Erythroblast (primary cell): ENCODE results near the gene ACP1.

Experiments
- DNase-seq, 2 experiments: peaks; one replicate each; lab custom pipeline; 2025; lab: John Stamatoyannopoulos, UW
- GATA1 ChIP-seq: IDR thresholded peaks from 2 replicates; pipeline ENCODE4 v1.6.1; 2011; ENCODE audit warnings: low read depth, mild to moderate bottlenecking, control low read depth, low read length, moderate library complexity
- POLR2A ChIP-seq: IDR thresholded peaks from 2 replicates; pipeline ENCODE4 v1.6.1; 2011; ENCODE audit warnings: mild to moderate bottlenecking, low read length

The ACP1 gene

GRCh38 chr2:264493-265468 lies at the start of gene ACP1:
Gene ACP1 (plus strand): TSS chr2:264947. CDS start chr2:264965, 18 bp downstream.
- DNase-seq = peak; percentile 96 to 98
- TF ChIP-seq POLR2A (peak; percentile 95), GATA1 (no peak)

DNA sequence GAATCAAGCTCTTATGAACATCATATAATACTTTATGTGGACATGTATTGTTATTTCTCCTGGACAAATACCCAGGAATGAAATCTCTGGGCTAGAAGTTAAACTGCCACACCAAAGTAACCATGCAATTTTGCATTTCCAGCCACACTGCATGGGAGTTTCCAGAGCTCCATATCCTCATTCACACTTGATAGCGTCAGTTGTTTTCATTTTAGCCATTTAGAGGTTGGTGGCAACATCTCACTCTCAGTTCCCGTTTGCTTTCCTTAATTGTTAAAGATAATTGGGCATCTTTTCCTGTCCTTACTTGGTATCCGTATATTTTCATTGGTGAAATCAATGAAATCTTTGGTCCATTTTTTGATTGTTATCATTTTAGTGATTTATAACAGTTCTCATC lies 48.7 kb upstream of the ACP1 start:
- no peak for DNase-seq
- no peak for TF ChIP-seq POLR2A
- no peak for TF ChIP-seq GATA1

GRCh38 chr2:223451-223850 lies 41.3 kb upstream of the ACP1 start:
- no peak for TF ChIP-seq POLR2A
- TF ChIP-seq GATA1 = no peak
- no peak for DNase-seq

GRCh38 chr2:223971-224760 lies 40.6 kb upstream of the ACP1 start:
- TF ChIP-seq GATA1 = no peak
- no peak for TF ChIP-seq POLR2A
- DNase-seq = peak; percentile 37 to 65

DNA sequence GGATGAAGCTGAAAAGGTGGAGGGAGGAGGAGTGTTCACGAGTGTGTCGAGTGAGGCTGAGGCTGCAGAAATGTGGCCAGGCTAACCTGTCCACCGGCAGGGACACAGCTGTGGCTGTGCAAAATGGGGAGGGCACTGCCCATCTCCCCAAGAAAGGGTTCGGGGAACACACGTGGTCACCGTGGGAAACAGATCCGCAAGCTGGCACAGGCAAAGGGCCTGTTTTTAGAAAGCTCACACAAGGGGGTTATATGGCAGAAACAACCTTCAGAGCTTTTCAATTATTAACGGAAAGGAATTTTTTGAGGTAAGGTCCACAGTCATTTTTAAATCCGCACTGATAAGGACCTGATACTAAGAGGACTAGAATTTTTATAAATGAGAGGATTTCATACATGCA lies 36.6 kb upstream of the ACP1 start:
- no peak for DNase-seq
- TF ChIP-seq GATA1 (no peak), POLR2A (no peak)

DNA sequence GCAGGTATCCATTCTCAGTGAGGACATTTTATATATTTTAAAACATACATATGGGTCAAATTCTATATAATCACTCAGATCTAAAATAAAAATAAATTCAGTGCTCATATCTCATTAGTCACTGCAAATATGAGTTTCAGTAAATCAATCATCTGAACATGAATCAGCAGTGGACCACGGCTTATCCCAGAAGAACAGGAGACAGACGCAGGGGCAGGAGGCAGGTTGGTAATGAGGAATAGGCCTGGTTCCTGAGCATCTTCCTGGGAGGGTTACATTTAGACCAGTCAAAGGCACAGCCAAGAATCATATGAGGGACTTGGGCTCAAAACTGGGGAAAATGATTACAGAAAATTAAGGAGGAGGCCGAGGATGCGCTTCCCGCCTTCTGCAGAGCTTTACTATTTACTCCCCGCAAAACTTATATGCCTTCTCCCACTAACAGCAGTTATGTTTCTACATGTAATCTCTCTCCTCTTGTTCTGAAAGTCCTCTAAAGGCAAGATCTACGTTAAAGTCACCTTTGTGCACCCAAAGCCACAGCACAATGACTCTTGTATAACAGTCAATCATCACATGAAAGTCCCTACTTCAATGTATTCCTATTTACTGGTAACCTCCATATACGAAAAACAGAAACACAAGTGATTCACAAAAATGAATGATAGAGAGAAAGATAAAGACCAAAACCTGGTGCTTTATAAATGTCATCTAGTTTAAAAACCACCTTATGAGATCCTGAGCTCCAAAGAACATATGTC lies 36.0 kb upstream of the ACP1 start:
- no peak for DNase-seq
- TF ChIP-seq GATA1 (no peak), POLR2A (no peak)

DNA sequence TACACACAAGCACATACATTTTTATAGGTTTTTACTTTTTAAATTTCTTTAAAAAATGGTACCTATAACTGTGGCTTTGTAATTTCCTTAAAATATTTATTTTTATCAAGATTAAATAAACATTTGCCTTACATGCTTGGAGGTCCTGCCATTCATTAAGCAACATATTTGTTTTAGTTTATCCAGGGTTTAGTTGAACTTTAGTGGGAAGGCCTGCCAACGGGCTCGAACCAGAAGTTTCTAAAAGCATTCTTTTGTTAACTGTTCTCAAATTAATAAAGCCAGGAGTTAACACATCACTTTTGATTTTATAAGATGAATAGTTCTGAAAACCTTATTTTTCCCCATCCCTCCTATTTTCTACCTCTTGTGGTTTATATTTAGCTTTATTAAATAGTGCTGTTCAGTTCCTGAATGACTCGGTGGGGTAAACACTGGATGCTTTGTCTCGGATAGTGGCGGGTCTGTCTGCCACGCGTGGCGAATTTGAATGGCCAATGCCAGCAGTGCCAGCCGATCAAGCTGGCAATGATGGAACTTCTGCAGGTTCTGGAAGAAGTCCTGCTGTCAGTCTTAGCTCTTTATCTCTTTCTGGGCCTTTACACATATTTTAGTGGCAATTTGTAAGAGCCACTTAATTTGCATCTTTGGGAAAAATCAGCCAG lies 33.1 kb upstream of the ACP1 start:
- TF ChIP-seq GATA1 (no peak), POLR2A (no peak)
- no peak for DNase-seq

GRCh38 chr2:233030-233429 lies 31.7 kb upstream of the ACP1 start:
- no peak for DNase-seq
- TF ChIP-seq POLR2A (no peak), GATA1 (no peak)

DNA sequence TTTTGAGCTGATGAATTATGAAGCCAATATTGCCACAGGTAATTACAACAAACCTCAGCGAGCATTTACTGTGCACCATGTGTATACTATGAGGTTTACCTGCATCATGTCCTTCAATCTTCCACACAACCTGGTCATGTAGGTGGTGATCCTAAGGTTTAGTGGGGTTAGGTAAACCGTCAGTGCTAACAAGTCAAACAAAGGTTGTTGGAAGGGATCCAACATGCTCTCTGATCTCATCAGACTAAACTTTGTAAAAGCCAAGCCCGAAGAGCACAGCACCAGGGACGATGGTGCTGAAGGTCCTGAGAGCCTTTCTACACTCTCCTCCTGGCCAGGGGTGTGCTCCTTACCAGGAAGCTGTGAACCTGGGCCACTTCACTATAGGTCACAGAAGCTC lies 30.3 kb upstream of the ACP1 start:
- TF ChIP-seq POLR2A = no peak
- TF ChIP-seq GATA1 = no peak
- no peak for DNase-seq

DNA sequence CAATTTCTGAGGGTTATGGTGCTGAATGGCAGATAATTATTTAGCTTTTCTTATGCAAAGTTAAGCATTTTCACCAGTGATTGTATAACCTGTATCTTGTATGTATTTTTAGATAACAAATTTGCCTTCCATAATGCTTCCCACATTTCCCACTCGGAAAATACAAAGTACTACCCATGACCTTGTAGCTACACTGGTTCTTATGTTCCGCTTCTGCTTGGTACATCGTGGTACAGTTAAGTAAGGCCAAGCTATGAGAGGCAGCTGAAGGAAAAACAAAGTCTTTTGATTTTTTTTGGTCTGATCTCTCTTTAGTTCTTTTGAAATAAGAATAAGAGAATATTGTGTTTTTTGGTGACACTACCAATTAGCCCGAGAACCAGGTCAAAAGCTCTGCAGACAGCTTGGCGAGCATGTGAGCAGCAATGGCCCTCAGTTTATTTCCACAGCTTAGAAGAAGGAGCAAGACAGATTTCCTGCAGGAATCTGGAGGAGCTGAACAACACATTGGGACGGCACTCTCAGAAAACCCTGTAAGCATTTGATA lies 27.7 kb upstream of the ACP1 start:
- no peak for TF ChIP-seq GATA1
- no peak for TF ChIP-seq POLR2A
- DNase-seq = no peak

DNA sequence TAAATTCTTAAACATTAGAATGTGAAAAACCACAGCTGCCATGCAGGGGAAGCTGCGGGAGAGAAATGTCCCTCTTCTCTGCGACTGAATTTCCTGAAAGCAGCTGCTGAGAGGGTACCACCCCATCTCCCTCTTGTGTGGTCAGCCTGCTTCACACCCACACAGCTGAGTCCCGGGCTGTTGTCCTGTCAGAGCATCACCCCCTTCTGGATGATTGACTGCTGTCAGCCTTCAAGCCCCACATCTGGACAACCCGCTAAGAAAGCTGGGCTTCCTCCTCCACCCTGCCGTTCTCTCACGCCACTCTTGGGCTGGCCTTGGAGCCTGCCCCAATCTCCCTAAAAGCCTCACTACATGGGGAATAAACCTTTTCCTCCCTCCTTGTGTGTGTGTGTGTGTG lies 26.9 kb upstream of the ACP1 start:
- DNase-seq = no peak
- TF ChIP-seq GATA1 = no peak
- no peak for TF ChIP-seq POLR2A

DNA sequence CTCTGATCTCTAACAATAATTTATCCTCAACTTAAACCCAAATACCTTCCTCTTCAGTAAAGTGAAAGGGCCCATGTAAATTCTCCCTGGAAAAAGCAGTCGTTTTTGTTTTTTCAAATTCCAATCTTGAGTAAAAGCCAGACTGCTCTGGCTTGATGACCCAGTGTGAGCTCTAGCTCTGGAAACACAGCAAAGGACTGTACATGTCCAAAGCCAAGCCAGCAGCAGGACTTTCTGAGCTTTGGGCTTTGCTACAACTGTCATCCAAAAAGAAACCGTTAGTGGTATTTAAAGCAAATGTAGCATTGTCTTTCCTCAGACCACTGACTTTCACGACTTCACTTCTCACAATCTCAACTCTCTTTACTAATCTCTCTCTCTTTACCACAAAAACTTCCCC lies 26.3 kb upstream of the ACP1 start:
- DNase-seq = no peak
- TF ChIP-seq GATA1 (no peak), POLR2A (no peak)
